Spleen (tissue), 7 donors: ENCODE data around the gene ASIC1.
A peak's percentile ranks its signal among the peaks of the same experiment; 100 is the strongest.

Experiments
- CTCF ChIP-seq, 11 experiments: fragments of 200-600 bp in 7 of 11; fragments of 450-650 bp in 4 of 11; sonication (generic) in 4 of 11; IDR thresholded peaks in 8 of 11; conservative IDR thresholded peaks in 3 of 11; 1 replicate in 7 of 11; 2 replicates in 4 of 11; pipeline versions ENCODE4 v1.4.0 to v1.8.0; 2016 to 2021; ENCODE audit warnings: antibody characterized with exemption in 11 of 11, inconsistent platforms in 4 of 11, mild to moderate bottlenecking in 1 of 11
- POLR2AphosphoS5 ChIP-seq, 3 donors: sonication (generic); formaldehyde crosslinking; IDR thresholded peaks; one replicate each; pipeline ENCODE4 v1.5.1; 2017; ENCODE audit warnings: antibody characterized with exemption in 3 of 3
- donor health status: DM: no; HTN: no; CAD: no; lungs with moderate emphysema.
- donor health status: DM: no; HTN: no; CAD: no.
- donor health status: DM: no; HTN: no; CAD: no.

GRCh38 chr12:50016501-50017475, 40.6 kb upstream of the ASIC1 start:
- TF ChIP-seq CTCF (IDR thresholded peaks at IDR 0.05 in 8 of 11, conservative IDR thresholded peaks at IDR 0.05 in 3 of 11) (no peak), POLR2AphosphoS5 (IDR thresholded peaks at IDR 0.05) (peak in 1 of 3 donors; percentile 30)
